PC-9 (cell line): ENCODE results near the gene MIP.

Experiments used
- CTCF ChIP-seq: fragments of 200-600 bp; sonication (generic); conservative IDR thresholded peaks from 2 replicates; pipeline ENCODE4 v1.6.1; 2017; ENCODE audit warnings: mixed run types, antibody characterized with exemption, mild to moderate bottlenecking, moderate library complexity
- EZH2 ChIP-seq: fragments of 200-600 bp; sonication (generic); IDR thresholded peaks from 2 replicates; pipeline ENCODE4 v1.8.0; 2017; ENCODE audit warnings: antibody characterized with exemption, low read depth

GRCh38 chr12:56408799-56409417 is 45.5 kb downstream of the MIP start:
- TF ChIP-seq EZH2 = no peak
- TF ChIP-seq CTCF = no peak
